Fibroblast of lung (primary cell): ENCODE measurements around the gene PGA4.

Source experiments
- EZH2 ChIP-seq: IDR thresholded peaks from 2 replicates; pipeline ENCODE4 v1.5.1; 2012; ENCODE audit warnings: low read length, control low read depth, mild to moderate bottlenecking; ENCODE audit errors: missing control alignments
- TF ChIP-seq, protein P1 (sequence below), 2 donors: IDR thresholded peaks in 1 of 2; conservative IDR thresholded peaks in 1 of 2; 1 replicate in 1 of 2; 2 replicates in 1 of 2; pipeline ENCODE4 v1.5.1; 2011 to 2012; ENCODE audit warnings: low read length in 2 of 2, control low read depth in 1 of 2, inconsistent platforms in 1 of 2, low read depth in 1 of 2, mild to moderate bottlenecking in 1 of 2

DNA sequence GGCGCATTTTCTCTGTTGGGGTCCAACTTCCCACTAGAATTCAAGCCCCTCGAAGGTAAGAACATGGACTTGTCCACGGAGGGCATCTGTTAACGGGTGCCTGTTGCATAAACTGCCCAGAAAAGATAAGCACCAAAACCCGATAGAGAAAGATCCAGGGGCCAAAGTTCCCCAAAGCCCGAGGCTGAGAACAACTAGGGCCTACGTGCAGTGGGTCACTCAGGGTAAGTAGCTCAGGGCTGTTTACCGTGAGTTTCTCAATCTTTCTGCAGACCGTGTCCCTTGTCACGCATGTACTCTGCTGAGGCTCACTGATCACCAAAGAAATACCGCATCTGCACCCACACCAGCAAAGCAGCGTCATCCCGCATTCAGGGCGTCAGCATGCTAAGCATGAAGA lies 43.2 kb downstream of the PGA4 start:
- TF ChIP-seq EZH2 = no peak
- TF ChIP-seq, protein P1, sequence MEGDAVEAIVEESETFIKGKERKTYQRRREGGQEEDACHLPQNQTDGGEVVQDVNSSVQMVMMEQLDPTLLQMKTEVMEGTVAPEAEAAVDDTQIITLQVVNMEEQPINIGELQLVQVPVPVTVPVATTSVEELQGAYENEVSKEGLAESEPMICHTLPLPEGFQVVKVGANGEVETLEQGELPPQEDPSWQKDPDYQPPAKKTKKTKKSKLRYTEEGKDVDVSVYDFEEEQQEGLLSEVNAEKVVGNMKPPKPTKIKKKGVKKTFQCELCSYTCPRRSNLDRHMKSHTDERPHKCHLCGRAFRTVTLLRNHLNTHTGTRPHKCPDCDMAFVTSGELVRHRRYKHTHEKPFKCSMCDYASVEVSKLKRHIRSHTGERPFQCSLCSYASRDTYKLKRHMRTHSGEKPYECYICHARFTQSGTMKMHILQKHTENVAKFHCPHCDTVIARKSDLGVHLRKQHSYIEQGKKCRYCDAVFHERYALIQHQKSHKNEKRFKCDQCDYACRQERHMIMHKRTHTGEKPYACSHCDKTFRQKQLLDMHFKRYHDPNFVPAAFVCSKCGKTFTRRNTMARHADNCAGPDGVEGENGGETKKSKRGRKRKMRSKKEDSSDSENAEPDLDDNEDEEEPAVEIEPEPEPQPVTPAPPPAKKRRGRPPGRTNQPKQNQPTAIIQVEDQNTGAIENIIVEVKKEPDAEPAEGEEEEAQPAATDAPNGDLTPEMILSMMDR (conservative IDR thresholded peaks at IDR 0.05 in 1 of 2, IDR thresholded peaks at IDR 0.05 in 1 of 2; ENCODE audit: low read depth in 1 of 2, low read length in 2 of 2) = no peak
